GM12878 (cell line): ENCODE measurements around the gene NLGN1.

ENCODE experiments used
- CTCF ChIP-seq, 3 experiments: IDR thresholded peaks in 2 of 3; conservative IDR thresholded peaks in 1 of 3; 2 replicates each; pipeline ENCODE4 v1.5.1; 2011; ENCODE audit warnings: low read depth in 3 of 3, low read length in 3 of 3, mild to moderate bottlenecking in 3 of 3, control low read depth in 2 of 3, moderate library complexity in 2 of 3, inconsistent platforms in 1 of 3, mixed read lengths in 1 of 3; ENCODE audit not compliant: control insufficient read depth in 2 of 3, insufficient read depth in 1 of 3; ENCODE audit errors: extremely low read depth in 1 of 3
- EP300 ChIP-seq, 2 experiments: fragments of 150-350 bp in 1 of 2; IDR thresholded peaks; 2 replicates each; pipeline ENCODE4 v1.6.1; 2011 to 2012; ENCODE audit warnings: low read depth in 2 of 2, low read length in 2 of 2, borderline replicate concordance in 1 of 2, improper control_type of control experiment in 1 of 2, inconsistent platforms in 1 of 2; ENCODE audit not compliant: control insufficient read depth in 1 of 2
- NR2C2 ChIP-seq: IDR thresholded peaks from 2 replicates; pipeline ENCODE4 v1.6.1; 2011; ENCODE audit warnings: borderline replicate concordance, low read depth; ENCODE audit not compliant: control insufficient read depth, insufficient read length
- POLR2A ChIP-seq: IDR thresholded peaks from 2 replicates; pipeline ENCODE4 v1.6.1; 2011; ENCODE audit warnings: low read depth, mild to moderate bottlenecking, low read length
- POLR2AphosphoS5 ChIP-seq: IDR thresholded peaks from 2 replicates; pipeline ENCODE4 v1.6.1; 2011; ENCODE audit warnings: mild to moderate bottlenecking, low read length, inconsistent platforms
- RBBP5 ChIP-seq: fragments of 200-600 bp; sonication (generic); conservative IDR thresholded peaks from 2 replicates; pipeline ENCODE4 v1.6.1; 2016
- TAF1 ChIP-seq: IDR thresholded peaks from 2 replicates; pipeline ENCODE4 v1.6.1; 2011; ENCODE audit warnings: mild to moderate bottlenecking, low read depth, low read length, borderline replicate concordance
- ZBED1 ChIP-seq: IDR thresholded peaks from 2 replicates; pipeline ENCODE4 v1.6.1; 2016; ENCODE audit warnings: borderline replicate concordance

DNA sequence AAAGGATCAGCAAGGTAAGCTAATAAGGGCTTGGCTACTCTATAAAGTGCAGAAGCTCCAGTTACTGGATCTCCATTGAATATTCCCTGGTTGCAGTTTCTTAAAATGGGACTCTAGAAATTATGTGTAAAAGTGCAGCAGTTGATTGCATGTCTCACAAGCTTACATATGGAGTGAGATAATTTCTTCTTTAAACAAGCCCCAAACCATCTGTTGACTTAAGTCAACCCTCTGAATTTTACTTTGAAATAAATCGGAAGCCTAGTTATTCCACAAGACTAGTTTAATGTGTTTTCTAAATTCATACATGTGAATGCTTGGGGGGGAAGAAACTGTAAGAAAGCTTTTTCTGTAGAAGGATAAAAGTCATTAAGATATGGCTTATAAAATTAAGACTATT is 664.2 kb downstream of the NLGN1 start:
- TF ChIP-seq POLR2A (no peak), TAF1 (no peak), CTCF (IDR thresholded peaks at IDR 0.05 in 2 of 3, conservative IDR thresholded peaks at IDR 0.05 in 1 of 3; ENCODE audit: control insufficient read depth in 2 of 3, extremely low read depth in 1 of 3, insufficient read depth in 1 of 3, low read depth in 3 of 3, low read length in 3 of 3) (no peak), ZBED1 (no peak), NR2C2 (no peak), POLR2AphosphoS5 (no peak), RBBP5 (no peak), EP300 (IDR thresholded peaks at IDR 0.05; ENCODE audit: borderline replicate concordance in 1 of 2, control insufficient read depth in 1 of 2, low read depth in 2 of 2, low read length in 2 of 2) (no peak)
